Spinal cord (tissue), 10 donors: ENCODE results near the gene NDOR1. TPM values are rescaled to one million over a fixed set of nuclear protein-coding genes. Genes with fewer than 3 reads are reported as not detected.
A peak's percentile ranks its signal among the peaks of the same experiment; 100 is the strongest.
"Not testable (repeated sequence)": the region's sequence is repeated elsewhere in the genome, so short reads cannot be mapped to it uniquely, and the experiment has no call there.

ENCODE experiments used
- DNase-seq, 6 donors: peaks; one replicate each; pipeline versions ENCODE4 v3.0.0 to v3.0.0-alpha.2; 2013 to 2015; ENCODE audit warnings: low spot score in 6 of 6, low read depth in 4 of 6
- H3K27ac ChIP-seq: one replicate; pipeline ENCODE4 v1.5.1; 2013; ENCODE audit warnings: low read depth, low read length, control low read depth
- H3K27me3 ChIP-seq: one replicate; pipeline ENCODE4 v1.6.1; 2013; ENCODE audit warnings: low read length; ENCODE audit not compliant: control insufficient read depth, insufficient read depth
- H3K36me3 ChIP-seq: one replicate; pipeline ENCODE4 v1.6.1; 2013; ENCODE audit warnings: low read length; ENCODE audit not compliant: control insufficient read depth, insufficient read depth
- H3K4me1 ChIP-seq: one replicate; pipeline ENCODE4 v1.6.1; 2013; ENCODE audit warnings: low read length; ENCODE audit not compliant: control insufficient read depth, insufficient read depth
- H3K4me3 ChIP-seq: one replicate; pipeline ENCODE4 v1.5.1; 2013; ENCODE audit warnings: low read depth, low read length, control low read depth
- H3K9me3 ChIP-seq: one replicate; pipeline ENCODE4 v1.6.1; 2013; ENCODE audit warnings: low read length; ENCODE audit not compliant: control insufficient read depth, insufficient read depth
- WGBS: methylation state at CpG from one replicate; pipeline ENCODE4 v1.1.5; 2013; ENCODE audit warnings: missing lambda C conversion rate; ENCODE audit not compliant: insufficient coverage; 5-methylcytosine and 5-hydroxymethylcytosine counted together
- polyA plus RNA-seq, 2 donors: library from polyadenylated mRNA; unstranded; fragments of 120-200 nt; gene quantifications; one replicate each; pipeline ENCODE4 v1.2.1, GENCODE V29; 2013; ENCODE audit not compliant: insufficient read length in 2 of 2
- small RNA-seq: library from RNA; depleted of rRNA; stranded (forward); fragments of <200 nt; gene quantifications from one replicate; pipeline ENCODE3, GENCODE V24; 2014; ENCODE audit warnings: low replicate concordance
- total RNA-seq, 2 donors: library from RNA; depleted of rRNA in 1 of 2; stranded (reverse); fragments of 120-200 nt in 1 of 2; fragments of >200 nt in 1 of 2; gene quantifications; one replicate each; pipeline versions ENCODE4 v1.2.3 to v1.2.4, GENCODE V29; 2013 to 2014
- donor health status: healthy.

Gene NDOR1
- total and polyA plus RNA-seq, 4 donors = 3.2 to 23.8 (median 12.3) TPM

- peaks cover 30% of the 10 kb centered on the region for H3K4me1 ChIP-seq
- WGBS = 93% methylated on average over 13 of the region's 15 CpGs
- H3K9me3 ChIP-seq = no peaks in the 10 kb centered on the region
- H3K27me3 ChIP-seq = no peaks in the 10 kb centered on the region
- H3K36me3 ChIP-seq = peaks cover 48% of the 10 kb centered on the region
- no peak overlapping the region for H3K27ac ChIP-seq
- no peak overlapping the region for H3K4me3 ChIP-seq
- no peak for DNase-seq
Observed at GRCh38 chr9:137256856-137257255, 51.4 kb downstream of the NDOR1 start.

GRCh38 chr9:137262173-137262908, 56.8 kb downstream of the NDOR1 start:
- peaks cover 70% of the 10 kb centered on the region for H3K36me3 ChIP-seq
- 89% methylated on average over 2 of the region's 15 CpGs for WGBS
- DNase-seq = peak in 1 of 6 donors; percentile 50

GRCh38 chr9:137262909-137263285, 57.4 kb downstream of the NDOR1 start:
- H3K4me3 ChIP-seq = no peak overlapping the region
- no peaks in the 10 kb centered on the region for H3K27me3 ChIP-seq
- H3K36me3 ChIP-seq = peaks cover 72% of the 10 kb centered on the region
- H3K4me1 ChIP-seq = peaks cover 4% of the 10 kb centered on the region
- no peak overlapping the region for H3K27ac ChIP-seq
- DNase-seq = no peak
- H3K9me3 ChIP-seq = no peaks in the 10 kb centered on the region
- 94% methylated on average over 23 of the region's 24 CpGs for WGBS

More at GRCh38 chr9:137262173-137262908, 56.8 kb downstream of the NDOR1 start:
- H3K27me3 ChIP-seq, H3K27ac ChIP-seq, H3K9me3 ChIP-seq, H3K4me3 ChIP-seq, H3K4me1 ChIP-seq: not testable (repeated sequence)

GRCh38 chr9:137263506-137263905, 58.0 kb downstream of the NDOR1 start:
- DNase-seq = no peak
- no peak overlapping the region for H3K4me3 ChIP-seq
- H3K9me3 ChIP-seq = no peaks in the 10 kb centered on the region
- H3K27me3 ChIP-seq = no peaks in the 10 kb centered on the region
- peaks cover 72% of the 10 kb centered on the region for H3K36me3 ChIP-seq
- no peak overlapping the region for H3K27ac ChIP-seq
- peaks cover 4% of the 10 kb centered on the region for H3K4me1 ChIP-seq
- 87% methylated on average over 10 of the region's 10 CpGs for whole genome bisulfite sequencing

- no peak overlapping the region for H3K4me3 ChIP-seq
- H3K36me3 ChIP-seq = peaks cover 74% of the 10 kb centered on the region
- WGBS = 97% methylated on average over 22 of the region's 22 CpGs
- DNase-seq = no peak
- H3K4me1 ChIP-seq = peaks cover 4% of the 10 kb centered on the region
- no peaks in the 10 kb centered on the region for H3K27me3 ChIP-seq
- no peaks in the 10 kb centered on the region for H3K9me3 ChIP-seq
- no peak overlapping the region for H3K27ac ChIP-seq
Observed at GRCh38 chr9:137264067-137264466, 58.6 kb downstream of the NDOR1 start.

- 96% methylated on average over 28 of the region's 29 CpGs for WGBS
- peaks cover 4% of the 10 kb centered on the region for H3K4me1 ChIP-seq
- no peaks in the 10 kb centered on the region for H3K27me3 ChIP-seq
- no peak for DNase-seq
- peaks cover 86% of the 10 kb centered on the region for H3K36me3 ChIP-seq
- H3K27ac ChIP-seq = no peak overlapping the region
- no peak overlapping the region for H3K4me3 ChIP-seq
- H3K9me3 ChIP-seq = no peaks in the 10 kb centered on the region
Observed at GRCh38 chr9:137265496-137266161, 60.1 kb downstream of the NDOR1 start.

GRCh38 chr9:137266162-137266527, 60.6 kb downstream of the NDOR1 start:
- Histone ChIP-seq H3K4me1 (peaks cover 4% of the 10 kb centered on the region), H3K9me3 (no peaks in the 10 kb centered on the region), H3K36me3 (peaks cover 91% of the 10 kb centered on the region), H3K4me3 (no peak overlapping the region), H3K27me3 (no peaks in the 10 kb centered on the region), H3K27ac (no peak overlapping the region)
- DNase-seq = no peak
- 85% methylated on average over 15 of the region's 15 CpGs for WGBS

Small RNA genes lying within 50 kb of the gene (small RNA-seq; reads per million reads assigned to genes)
- gene MIR3621 = not detected

Other genes with a start within 250 kb of the NDOR1 start
Only the 30 nearest of the 31 such genes appear.
- 1,000 to 10,000 TPM in 1 of 2 donors, 100 to 1,000 TPM in 1; 697 to 6,990 TPM for gene PTGDS, start 228.2 kb upstream of the NDOR1 start, total RNA-seq
- 1,000 to 10,000 TPM in 1 of 2 donors, 100 to 1,000 TPM in 1; 304 to 3,209 TPM for gene PTGDS, start 228.2 kb upstream of the NDOR1 start, polyA plus RNA-seq
- 10 to 100 TPM in 1 of 2 donors, 1 to 10 TPM in 1; 2.3 to 54.0 TPM for gene LCNL1, start 222.7 kb upstream of the NDOR1 start, total RNA-seq
- 10 to 100 TPM in 1 of 2 donors, 1 to 10 TPM in 1; 3.8 to 25.2 TPM for gene LCNL1, start 222.7 kb upstream of the NDOR1 start, polyA plus RNA-seq
- 10 to 100 TPM; 15.7 to 57.5 TPM for gene PAXX, start 213.3 kb upstream of the NDOR1 start, total RNA-seq
- gene PAXX, start 213.3 kb upstream of the NDOR1 start, polyA plus RNA-seq = 100 to 1,000 TPM in 1 of 2 donors, 10 to 100 TPM in 1; 87.9 to 108 TPM
- 1 to 10 TPM; 2.0 to 6.4 TPM for gene CLIC3, start 209.1 kb upstream of the NDOR1 start, total RNA-seq
- 1 to 10 TPM in 1 of 2 donors, under 1 TPM in 1; 0.35 to 2.0 TPM for gene CLIC3, start 209.1 kb upstream of the NDOR1 start, polyA plus RNA-seq
- 10 to 100 TPM; 46.8 to 52.0 TPM for gene ABCA2, start 177.5 kb upstream of the NDOR1 start, total RNA-seq
- 100 to 1,000 TPM; 139 to 151 TPM for gene ABCA2, start 177.5 kb upstream of the NDOR1 start, polyA plus RNA-seq
- gene FUT7, start 173.6 kb upstream of the NDOR1 start, total RNA-seq = under 1 TPM; 0.06 to 0.40 TPM
- gene FUT7, start 173.6 kb upstream of the NDOR1 start, polyA plus RNA-seq = under 1 TPM; 0.51 to 0.52 TPM
- 10 to 100 TPM; 26.7 to 82.7 TPM for gene NPDC1, start 159.5 kb upstream of the NDOR1 start, total RNA-seq
- 100 to 1,000 TPM; 245 to 276 TPM for gene NPDC1, start 159.5 kb upstream of the NDOR1 start, polyA plus RNA-seq
- gene ENTPD2, start 151.6 kb upstream of the NDOR1 start, total RNA-seq = 1 to 10 TPM; 5.7 to 7.9 TPM
- 10 to 100 TPM; 49.1 to 50.7 TPM for gene ENTPD2, start 151.6 kb upstream of the NDOR1 start, polyA plus RNA-seq
- gene SAPCD2, start 135.1 kb upstream of the NDOR1 start, total RNA-seq = 10 to 100 TPM in 1 of 2 donors, 1 to 10 TPM in 1; 5.0 to 12.6 TPM
- gene SAPCD2, start 135.1 kb upstream of the NDOR1 start, polyA plus RNA-seq = 10 to 100 TPM; 18.4 to 19.0 TPM
- 1 to 10 TPM; 3.5 to 8.1 TPM for gene UAP1L1, start 128.2 kb upstream of the NDOR1 start, total RNA-seq
- gene UAP1L1, start 128.2 kb upstream of the NDOR1 start, polyA plus RNA-seq = 1 to 10 TPM; 4.4 to 6.2 TPM
- gene MAN1B1, start 118.7 kb upstream of the NDOR1 start, total RNA-seq = 10 to 100 TPM; 38.3 to 61.3 TPM
- gene MAN1B1, start 118.7 kb upstream of the NDOR1 start, polyA plus RNA-seq = 10 to 100 TPM; 63.3 to 81.3 TPM
- 100 to 1,000 TPM in 1 of 2 donors, 10 to 100 TPM in 1; 29.8 to 101 TPM for gene DPP7, start 91.0 kb upstream of the NDOR1 start, total RNA-seq
- 100 to 1,000 TPM; 127 to 144 TPM for gene DPP7, start 91.0 kb upstream of the NDOR1 start, polyA plus RNA-seq
- gene GRIN1, start 66.5 kb upstream of the NDOR1 start, total RNA-seq = 10 to 100 TPM; 16.2 to 99.0 TPM
- gene GRIN1, start 66.5 kb upstream of the NDOR1 start, polyA plus RNA-seq = 100 to 1,000 TPM; 193 to 207 TPM
- under 1 TPM; 0.30 to 0.50 TPM for gene LRRC26, start 35.6 kb upstream of the NDOR1 start, total RNA-seq
- gene LRRC26, start 35.6 kb upstream of the NDOR1 start, polyA plus RNA-seq = 1 to 10 TPM; 1.3 to 1.9 TPM
- gene TMEM210, start 33.6 kb upstream of the NDOR1 start, total RNA-seq = not detected
- under 1 TPM in 1 of 2 donors, not detected in 1; 0.42 TPM for gene TMEM210, start 33.6 kb upstream of the NDOR1 start, polyA plus RNA-seq
- gene ANAPC2, start 17.1 kb upstream of the NDOR1 start, total RNA-seq = 10 to 100 TPM; 18.4 to 30.1 TPM
- gene ANAPC2, start 17.1 kb upstream of the NDOR1 start, polyA plus RNA-seq = 10 to 100 TPM; 58.2 to 69.8 TPM
- 10 to 100 TPM; 28.1 to 53.5 TPM for gene SSNA1, start 17.0 kb upstream of the NDOR1 start, total RNA-seq
- 10 to 100 TPM; 64.1 to 66.9 TPM for gene SSNA1, start 17.0 kb upstream of the NDOR1 start, polyA plus RNA-seq
- gene TPRN, start 5.0 kb upstream of the NDOR1 start, total RNA-seq = 1 to 10 TPM; 6.7 to 9.2 TPM
- gene TPRN, start 5.0 kb upstream of the NDOR1 start, polyA plus RNA-seq = 10 to 100 TPM; 24.9 to 30.8 TPM
- gene TMEM203, start 52 bp upstream of the NDOR1 start, total RNA-seq = 10 to 100 TPM; 28.5 to 34.1 TPM
- gene TMEM203, start 52 bp upstream of the NDOR1 start, polyA plus RNA-seq = 10 to 100 TPM; 48.8 to 50.7 TPM
- gene RNF208, start 16.5 kb downstream of the NDOR1 start, total RNA-seq = 1 to 10 TPM; 2.0 to 3.0 TPM
- gene RNF208, start 16.5 kb downstream of the NDOR1 start, polyA plus RNA-seq = 10 to 100 TPM; 64.3 to 66.6 TPM
- under 1 TPM; 0.69 to 0.94 TPM for gene CYSRT1, start 19.5 kb downstream of the NDOR1 start, total RNA-seq
- gene CYSRT1, start 19.5 kb downstream of the NDOR1 start, polyA plus RNA-seq = 1 to 10 TPM; 3.4 to 4.5 TPM
- under 1 TPM in 1 of 2 donors, not detected in 1; 0.06 TPM for gene RNF224, start 21.8 kb downstream of the NDOR1 start, total RNA-seq
- 1 to 10 TPM; 1.3 to 2.2 TPM for gene RNF224, start 21.8 kb downstream of the NDOR1 start, polyA plus RNA-seq
- under 1 TPM in 1 of 2 donors, not detected in 1; 0.06 TPM for gene SLC34A3, start 25.2 kb downstream of the NDOR1 start, total RNA-seq
- 1 to 10 TPM in 1 of 2 donors, under 1 TPM in 1; 0.95 to 1.6 TPM for gene SLC34A3, start 25.2 kb downstream of the NDOR1 start, polyA plus RNA-seq
- 100 to 1,000 TPM; 152 to 247 TPM for gene TUBB4B, start 35.6 kb downstream of the NDOR1 start, total RNA-seq
- 100 to 1,000 TPM; 436 to 441 TPM for gene TUBB4B, start 35.6 kb downstream of the NDOR1 start, polyA plus RNA-seq
- not detected for gene STPG3, start 45.6 kb downstream of the NDOR1 start, total RNA-seq
- under 1 TPM; 0.32 to 0.68 TPM for gene STPG3, start 45.6 kb downstream of the NDOR1 start, polyA plus RNA-seq
- 10 to 100 TPM; 29.6 to 31.0 TPM for gene NELFB, start 49.6 kb downstream of the NDOR1 start, total RNA-seq
- gene NELFB, start 49.6 kb downstream of the NDOR1 start, polyA plus RNA-seq = 10 to 100 TPM; 79.7 to 83.7 TPM
- 1 to 10 TPM; 1.3 to 3.5 TPM for gene TOR4A, start 72.0 kb downstream of the NDOR1 start, total RNA-seq
- 1 to 10 TPM; 2.1 to 2.5 TPM for gene TOR4A, start 72.0 kb downstream of the NDOR1 start, polyA plus RNA-seq
- 1 to 10 TPM; 3.2 to 5.7 TPM for gene NRARP, start 96.6 kb downstream of the NDOR1 start, total RNA-seq
- gene NRARP, start 96.6 kb downstream of the NDOR1 start, polyA plus RNA-seq = 10 to 100 TPM; 14.0 to 15.8 TPM
- gene EXD3, start 217.5 kb downstream of the NDOR1 start, total RNA-seq = 10 to 100 TPM in 1 of 2 donors, 1 to 10 TPM in 1; 9.4 to 21.7 TPM
- gene EXD3, start 217.5 kb downstream of the NDOR1 start, polyA plus RNA-seq = 10 to 100 TPM; 33.5 to 43.5 TPM
- gene NOXA1, start 217.7 kb downstream of the NDOR1 start, total RNA-seq = 1 to 10 TPM; 1.4 to 7.1 TPM
- gene NOXA1, start 217.7 kb downstream of the NDOR1 start, polyA plus RNA-seq = 10 to 100 TPM; 14.2 to 14.6 TPM